Measurements from ENCODE around the gene COMMD2.

Gene COMMD2

DNA sequence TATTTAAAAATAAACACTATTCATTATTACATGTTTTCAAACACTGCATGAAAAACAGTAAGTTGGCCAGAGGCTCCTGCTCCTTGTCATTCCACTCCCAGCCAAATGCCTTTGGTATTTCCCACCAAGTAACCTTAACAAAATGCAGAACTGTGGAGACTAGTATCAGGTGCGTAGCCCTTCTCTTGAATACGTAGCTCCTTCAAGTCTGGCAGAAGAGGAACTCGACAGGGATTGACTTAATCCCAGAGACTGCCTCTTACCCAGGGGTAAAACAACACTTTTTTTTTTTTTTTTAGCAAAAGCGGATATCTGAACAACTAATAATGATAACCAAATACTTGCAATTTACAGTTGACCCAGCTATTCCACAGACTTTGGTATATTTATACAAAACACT is 738 bp downstream of the COMMD2 start:
- TF ChIP-seq, protein P1, sequence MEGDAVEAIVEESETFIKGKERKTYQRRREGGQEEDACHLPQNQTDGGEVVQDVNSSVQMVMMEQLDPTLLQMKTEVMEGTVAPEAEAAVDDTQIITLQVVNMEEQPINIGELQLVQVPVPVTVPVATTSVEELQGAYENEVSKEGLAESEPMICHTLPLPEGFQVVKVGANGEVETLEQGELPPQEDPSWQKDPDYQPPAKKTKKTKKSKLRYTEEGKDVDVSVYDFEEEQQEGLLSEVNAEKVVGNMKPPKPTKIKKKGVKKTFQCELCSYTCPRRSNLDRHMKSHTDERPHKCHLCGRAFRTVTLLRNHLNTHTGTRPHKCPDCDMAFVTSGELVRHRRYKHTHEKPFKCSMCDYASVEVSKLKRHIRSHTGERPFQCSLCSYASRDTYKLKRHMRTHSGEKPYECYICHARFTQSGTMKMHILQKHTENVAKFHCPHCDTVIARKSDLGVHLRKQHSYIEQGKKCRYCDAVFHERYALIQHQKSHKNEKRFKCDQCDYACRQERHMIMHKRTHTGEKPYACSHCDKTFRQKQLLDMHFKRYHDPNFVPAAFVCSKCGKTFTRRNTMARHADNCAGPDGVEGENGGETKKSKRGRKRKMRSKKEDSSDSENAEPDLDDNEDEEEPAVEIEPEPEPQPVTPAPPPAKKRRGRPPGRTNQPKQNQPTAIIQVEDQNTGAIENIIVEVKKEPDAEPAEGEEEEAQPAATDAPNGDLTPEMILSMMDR (IDR thresholded peaks at IDR 0.05; ENCODE audit: low read depth, low read length) = no peak
- DNase-seq (ENCODE audit: low read depth, low spot score) = no peak
- H3K4me3 ChIP-seq (ENCODE audit: low read depth, low read length) = peak overlapping the region; percentile 92
- in situ Hi-C loops (cut with HindIII; ENCODE audit: low sequenced_read_pairs) = loop anchor here (25.0 kb wide), 1 partner anchor 239 kb away; no protein-coding TSS in a partner anchor

DNA sequence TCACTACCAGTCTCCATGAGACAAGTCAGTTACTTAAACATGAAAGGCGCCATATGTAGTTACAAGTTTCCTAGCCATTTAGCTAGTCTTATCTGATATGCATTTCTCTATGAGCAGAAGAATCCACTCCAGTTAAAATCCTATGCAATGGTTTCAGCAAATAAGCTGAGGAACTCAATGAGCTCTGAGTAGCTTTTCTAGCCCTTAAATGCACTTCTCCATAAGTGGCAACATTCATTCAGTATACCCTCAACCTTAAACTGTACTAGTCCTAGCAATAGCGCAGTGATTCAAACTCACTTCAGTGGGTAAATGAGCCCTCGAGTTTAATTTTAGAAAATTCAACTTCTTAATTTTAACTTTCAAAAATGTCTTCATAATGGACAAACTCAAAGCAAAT is 7.7 kb downstream of the COMMD2 start:
- no peak overlapping the region for H3K4me3 ChIP-seq (ENCODE audit: low read depth, low read length)
- TF ChIP-seq, protein P1 (IDR thresholded peaks at IDR 0.05; ENCODE audit: low read depth, low read length) = no peak
- in situ Hi-C loops (cut with HindIII; ENCODE audit: low sequenced_read_pairs) = no loop called here
- DNase-seq (ENCODE audit: low read depth, low spot score) = no peak

DNA sequence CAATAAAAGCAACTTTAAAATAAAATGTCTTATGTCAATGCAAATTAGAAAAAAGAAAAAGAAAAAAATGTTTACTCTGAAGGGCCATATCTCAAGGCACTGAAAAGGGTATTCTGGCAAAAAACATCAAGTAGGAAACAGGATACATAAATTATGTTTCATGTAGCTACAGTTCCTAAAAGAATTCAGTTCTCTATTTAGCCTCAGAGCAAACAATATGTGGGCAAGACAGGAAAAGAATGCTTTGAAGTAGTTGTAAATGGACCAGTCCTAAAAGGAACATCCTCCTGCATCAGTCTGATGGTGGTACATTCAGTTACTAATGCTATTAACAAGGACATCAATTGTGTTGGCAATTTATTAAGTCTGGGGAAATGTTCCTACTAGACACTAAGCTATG is 8.1 kb downstream of the COMMD2 start:
- no peak for DNase-seq (ENCODE audit: low read depth, low spot score)
- in situ Hi-C loops (cut with HindIII; ENCODE audit: low sequenced_read_pairs) = no loop called here
- TF ChIP-seq, protein P1 (IDR thresholded peaks at IDR 0.05; ENCODE audit: low read depth, low read length) = no peak
- H3K4me3 ChIP-seq (ENCODE audit: low read depth, low read length) = no peak overlapping the region

DNA sequence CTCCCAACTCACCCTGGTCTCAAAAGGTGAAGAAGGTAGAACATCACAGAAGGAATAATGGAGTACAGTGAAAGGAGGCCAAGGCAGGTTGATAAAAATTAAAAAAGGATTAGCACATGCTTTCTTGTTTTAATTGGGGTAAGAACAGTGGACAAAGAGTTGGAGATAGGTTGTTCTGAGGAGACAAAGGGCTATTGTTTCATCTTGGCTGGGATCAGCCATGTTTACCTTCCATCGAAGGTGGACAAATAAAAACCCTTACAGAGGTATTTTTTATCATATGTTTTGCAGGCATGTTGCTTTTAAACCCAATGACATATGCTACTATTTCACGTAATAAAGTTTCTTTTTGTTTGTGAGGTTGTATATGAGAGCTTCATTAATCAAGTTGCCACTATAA is 12.9 kb downstream of the COMMD2 start:
- no peak for DNase-seq (ENCODE audit: low read depth, low spot score)
- no peak overlapping the region for H3K4me3 ChIP-seq (ENCODE audit: low read depth, low read length)
- TF ChIP-seq, protein P1 (IDR thresholded peaks at IDR 0.05; ENCODE audit: low read depth, low read length) = no peak
- in situ Hi-C loops (cut with HindIII; ENCODE audit: low sequenced_read_pairs) = no loop called here

DNA sequence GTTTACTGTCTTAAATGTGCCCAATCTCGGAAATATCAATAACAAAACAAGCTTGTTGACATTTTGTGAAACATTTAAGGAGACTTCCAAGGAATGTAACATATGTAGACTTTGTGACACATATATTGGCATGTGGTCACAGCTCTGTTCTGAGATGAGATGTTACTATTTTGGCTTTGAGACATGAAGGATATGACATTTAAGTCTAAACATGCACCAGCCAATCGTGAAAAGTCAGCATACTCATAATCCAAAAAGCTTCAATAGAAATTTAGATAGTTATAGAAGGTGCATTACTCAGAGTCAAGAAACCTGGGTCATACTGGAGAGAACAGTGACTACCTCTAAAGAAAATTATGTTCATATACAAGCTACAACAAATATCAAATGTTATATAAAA is 13.4 kb downstream of the COMMD2 start:
- no peak overlapping the region for H3K4me3 ChIP-seq (ENCODE audit: low read depth, low read length)
- in situ Hi-C loops (cut with HindIII; ENCODE audit: low sequenced_read_pairs) = no loop called here
- DNase-seq (ENCODE audit: low read depth, low spot score) = no peak
- TF ChIP-seq, protein P1 (IDR thresholded peaks at IDR 0.05; ENCODE audit: low read depth, low read length) = no peak

DNA sequence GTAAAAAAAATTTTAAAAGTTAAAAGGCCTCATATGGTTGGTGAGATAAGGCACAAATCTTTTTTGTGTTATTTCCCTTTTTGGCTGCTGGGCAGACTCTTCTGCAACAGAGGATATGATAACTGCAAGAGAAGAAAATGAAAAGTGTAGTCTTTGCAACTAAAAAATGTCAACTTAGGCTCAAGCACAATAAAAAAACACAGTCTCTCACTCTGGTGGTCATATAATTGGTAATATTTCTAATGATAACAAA is 15.4 kb downstream of the COMMD2 start:
- TF ChIP-seq, protein P1 (IDR thresholded peaks at IDR 0.05; ENCODE audit: low read depth, low read length) = no peak
- no peak overlapping the region for H3K4me3 ChIP-seq (ENCODE audit: low read depth, low read length)
- in situ Hi-C loops (cut with HindIII; ENCODE audit: low sequenced_read_pairs) = no loop called here
- no peak for DNase-seq (ENCODE audit: low read depth, low spot score)
